GM13976 (cell line): Measurements from ENCODE around the gene RFX3.

Experiments used
- DNase-seq: peaks from one replicate; pipeline ENCODE4 v3.0.0; 2012; ENCODE audit warnings: low spot score
- CTCF ChIP-seq: IDR thresholded peaks from 2 replicates; pipeline ENCODE4 v1.5.1; 2012; ENCODE audit warnings: borderline replicate concordance, mild to moderate bottlenecking; ENCODE audit not compliant: insufficient read depth; ENCODE audit errors: extremely low read depth, missing control alignments, control extremely low read depth
- in situ Hi-C: fragments of 300-500 bp; cut with MboI; formaldehyde crosslinking; loops from one replicate; pipeline ENCODE4 v1.12.0; 2022; ENCODE audit warnings: low sequenced_read_pairs, mixed read lengths, inconsistent platforms; ENCODE audit not compliant: unreplicated experiment

Gene RFX3

DNA sequence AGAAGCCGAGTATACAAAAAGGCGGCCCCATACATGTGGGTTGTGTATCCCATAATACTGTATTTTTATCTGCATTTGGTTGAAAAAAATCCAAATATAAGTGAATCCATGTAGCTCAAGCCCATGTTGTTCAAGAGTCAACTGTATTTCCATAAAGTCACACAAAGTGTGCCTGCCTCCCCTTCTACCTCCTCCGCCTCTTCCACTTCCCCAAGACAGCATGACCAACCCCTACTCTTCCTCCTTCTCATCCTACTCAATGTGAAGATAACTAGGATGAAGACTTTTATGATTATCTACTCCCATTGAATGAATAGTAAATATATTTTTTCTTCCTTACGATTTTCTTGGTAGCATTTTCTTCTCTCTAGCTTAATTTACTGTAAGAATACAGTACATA, 92.7 kb downstream of the RFX3 start:
- no peak for TF ChIP-seq CTCF
- DNase-seq, result no peak
- in situ Hi-C loops, result no loop called here

DNA sequence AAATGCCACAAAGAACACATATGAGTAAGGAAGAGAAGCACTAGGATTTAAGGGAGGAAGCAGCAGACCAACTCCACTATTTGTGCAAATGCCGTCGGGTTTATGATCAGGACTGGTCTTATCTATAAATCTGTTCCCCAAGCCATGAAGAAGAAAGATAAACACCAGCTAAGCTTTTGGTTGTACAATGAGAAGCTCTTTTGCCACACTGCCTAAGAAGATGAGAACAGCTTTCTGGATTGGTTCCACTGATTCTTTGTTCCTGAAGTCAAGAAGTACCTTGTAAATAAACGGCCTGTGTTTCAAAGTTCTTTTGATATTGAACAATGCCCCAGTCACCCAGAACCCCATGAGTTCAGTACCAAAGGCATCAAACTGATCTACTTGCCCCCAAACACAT, 93.9 kb downstream of the RFX3 start:
- in situ Hi-C loops, result no loop called here
- TF ChIP-seq CTCF, result no peak
- no peak for DNase-seq

GRCh38 chr9:3419893-3420292, 105.9 kb downstream of the RFX3 start:
- no peak for DNase-seq
- TF ChIP-seq CTCF, result no peak
- in situ Hi-C loops, result no loop called here

GRCh38 chr9:3415906-3416305, 109.9 kb downstream of the RFX3 start:
- no peak for DNase-seq
- no peak for TF ChIP-seq CTCF
- in situ Hi-C loops, result no loop called here

GRCh38 chr9:3413984-3414383, 111.8 kb downstream of the RFX3 start:
- in situ Hi-C loops, result no loop called here
- TF ChIP-seq CTCF, result no peak

DNA sequence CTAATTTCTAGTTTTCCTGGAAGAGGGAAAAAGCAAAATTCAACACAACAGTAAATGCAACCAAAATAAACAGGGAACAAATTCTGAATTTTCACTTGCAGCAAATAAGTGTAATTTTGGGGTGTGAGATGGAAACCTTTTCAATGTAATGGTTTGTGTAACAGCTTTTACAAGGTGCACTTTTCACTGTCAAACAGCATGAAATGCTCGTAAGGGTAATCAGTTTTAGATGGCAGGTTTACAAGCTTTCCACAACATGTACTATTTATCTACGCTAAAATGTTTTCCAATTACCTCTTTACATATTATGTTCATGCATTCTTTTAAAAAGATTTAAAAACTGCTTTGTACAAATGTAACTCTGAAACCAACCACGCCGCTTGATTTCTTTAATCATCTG, 115.3 kb downstream of the RFX3 start:
- no peak for DNase-seq
- in situ Hi-C loops, result no loop called here
- no peak for TF ChIP-seq CTCF

More at GRCh38 chr9:3413984-3414383, 111.8 kb downstream of the RFX3 start:
- no peak for DNase-seq

GRCh38 chr9:3409453-3409852, 116.3 kb downstream of the RFX3 start:
- in situ Hi-C loops, result no loop called here
- no peak for TF ChIP-seq CTCF
- DNase-seq, result no peak
